SKM-1 treated with dmso at 0.1 percent for 144 hours (cell line): ENCODE measurements around the gene UNKL.
"Not testable (repeated sequence)": the region's sequence is repeated elsewhere in the genome, so short reads cannot be mapped to it uniquely, and the experiment has no call there.

Experiments used
- DNase-seq: peaks from one replicate; lab custom pipeline; 2025; ENCODE audit not compliant: unreplicated experiment; lab: John Stamatoyannopoulos, UW

Gene UNKL

DNA sequence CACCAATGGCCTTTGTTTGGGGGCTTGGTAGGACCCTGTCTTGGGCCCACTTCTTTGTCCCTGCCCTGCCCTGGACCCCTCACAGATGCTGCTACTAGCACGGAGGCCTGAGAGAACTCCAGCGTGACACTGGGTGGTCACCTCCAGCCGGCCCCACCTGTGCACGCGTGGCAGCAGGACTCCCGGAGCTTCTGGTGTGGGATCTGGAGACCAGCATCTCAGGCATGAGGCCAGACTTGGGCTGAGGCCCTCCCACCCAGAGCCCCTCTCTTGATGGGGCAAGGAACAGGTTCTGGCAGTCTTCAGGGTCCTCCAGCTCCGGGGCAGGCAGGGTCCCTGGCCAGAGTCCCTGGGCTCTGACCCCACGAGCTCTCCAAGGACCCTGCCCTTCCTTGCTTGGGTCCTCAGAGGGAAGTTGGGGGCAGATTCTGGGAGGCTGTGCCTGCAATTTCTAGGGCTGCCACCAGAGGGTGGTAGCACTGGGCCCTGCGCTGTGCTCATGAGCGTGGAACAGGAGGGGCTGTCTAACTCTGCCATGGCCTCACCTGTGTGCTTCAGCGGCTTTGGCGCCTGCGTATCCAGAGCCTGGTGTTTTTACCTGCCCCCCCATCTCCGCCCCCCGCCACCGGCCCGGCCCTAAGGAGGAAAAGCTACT lies 84.1 kb downstream of the UNKL start:
- peak; percentile 11 for DNase-seq

DNA sequence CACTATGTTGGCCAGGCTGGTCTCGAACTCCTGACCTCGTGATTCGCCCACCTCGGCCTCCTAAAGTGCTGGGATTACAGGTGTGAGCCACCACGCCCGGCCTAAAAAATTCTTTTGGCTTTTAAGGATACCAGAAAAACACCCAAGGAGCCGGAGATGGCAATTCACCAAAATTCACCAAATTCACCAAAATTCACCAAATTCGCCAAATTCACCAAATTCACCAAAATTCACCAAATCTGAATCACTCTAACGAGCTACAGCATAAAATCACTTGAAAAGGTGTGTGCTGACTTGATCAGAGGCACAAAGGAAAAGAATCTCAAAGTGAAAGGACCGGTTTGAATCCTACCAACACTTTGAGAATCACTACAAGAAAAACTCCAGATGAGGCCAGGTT lies 85.5 kb downstream of the UNKL start:
- not testable (repeated sequence) for DNase-seq

GRCh38 chr16:1328136-1328535 lies 86.4 kb downstream of the UNKL start:
- not testable (repeated sequence) for DNase-seq

DNA sequence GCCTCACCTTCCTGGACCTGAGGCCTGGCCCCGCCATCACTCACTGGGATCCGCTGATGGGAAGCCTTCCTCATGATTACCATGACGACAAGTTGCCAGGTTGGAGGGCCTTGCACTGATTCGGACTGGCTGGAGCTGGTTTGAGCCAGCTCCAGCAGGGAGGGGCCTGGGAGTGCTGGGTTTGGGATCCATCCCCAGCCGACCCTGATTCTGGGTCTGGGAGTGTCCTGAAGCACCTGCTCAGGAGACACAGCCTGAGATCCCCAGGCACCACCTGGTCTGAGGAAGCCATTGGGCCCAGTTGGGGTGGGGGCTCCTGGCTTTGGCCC lies 86.9 kb downstream of the UNKL start:
- DNase-seq = no peak

DNA sequence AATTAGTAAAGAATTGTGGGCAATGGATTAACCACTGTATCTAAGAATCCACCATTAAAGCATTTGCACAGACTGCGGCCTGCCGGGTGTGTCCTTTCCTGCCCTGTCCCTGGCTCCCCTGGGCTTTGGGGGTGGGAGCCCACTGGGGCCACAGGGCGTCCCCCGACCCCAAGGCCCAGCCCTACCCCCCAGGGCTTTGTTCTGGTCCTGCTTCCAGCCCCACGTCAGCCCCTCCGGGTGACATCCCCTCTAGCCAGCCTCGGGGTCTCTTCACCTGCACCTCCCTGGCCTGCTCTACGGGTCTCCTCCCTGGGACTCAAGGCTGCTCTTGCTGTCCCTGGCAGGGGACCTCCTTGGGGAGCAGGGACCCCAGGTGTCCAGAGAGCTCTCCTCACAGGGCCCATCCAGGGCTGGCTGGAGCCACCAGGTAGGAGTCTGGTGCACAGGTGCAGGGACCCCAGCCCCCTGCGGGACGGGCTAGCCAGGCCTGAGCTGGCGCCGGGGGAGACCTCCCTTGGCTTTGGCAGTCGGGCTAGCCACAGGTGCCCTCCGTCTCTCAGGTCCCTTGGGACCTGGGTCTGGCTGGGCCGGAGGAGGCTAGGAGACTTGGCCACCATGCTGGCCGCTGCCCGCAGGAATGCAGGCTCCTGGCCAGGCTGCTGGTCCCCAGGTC lies 87.4 kb downstream of the UNKL start:
- no peak for DNase-seq

GRCh38 chr16:1326391-1326790 lies 88.1 kb downstream of the UNKL start:
- no peak for DNase-seq

- no peak for DNase-seq
Observed at GRCh38 chr16:1325673-1326371, 88.7 kb downstream of the UNKL start.

DNA sequence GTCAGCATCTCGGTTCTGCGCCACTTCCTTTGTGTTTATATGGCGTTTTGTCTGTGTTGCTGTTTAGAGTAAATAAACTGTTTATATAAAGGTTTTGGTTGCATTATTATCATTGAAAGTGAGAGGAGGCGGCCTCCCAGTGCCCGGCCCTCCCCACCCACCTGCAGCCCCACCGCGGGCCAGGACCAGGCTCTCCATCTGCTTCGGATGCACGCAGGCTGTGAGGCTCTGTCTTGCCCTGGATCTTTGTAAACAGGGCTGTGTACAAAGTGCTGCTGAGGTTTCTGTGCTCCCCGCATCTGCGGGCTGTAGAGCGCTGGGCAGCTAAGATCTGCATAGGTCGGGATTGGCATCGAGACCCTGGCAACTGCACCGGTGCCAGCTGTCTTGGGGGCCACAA lies 89.2 kb downstream of the UNKL start:
- no peak for DNase-seq

GRCh38 chr16:1324286-1324826 lies 90.1 kb downstream of the UNKL start:
- DNase-seq = no peak

- no peak for DNase-seq
Observed at GRCh38 chr16:1323296-1324239, 90.9 kb downstream of the UNKL start.

DNA sequence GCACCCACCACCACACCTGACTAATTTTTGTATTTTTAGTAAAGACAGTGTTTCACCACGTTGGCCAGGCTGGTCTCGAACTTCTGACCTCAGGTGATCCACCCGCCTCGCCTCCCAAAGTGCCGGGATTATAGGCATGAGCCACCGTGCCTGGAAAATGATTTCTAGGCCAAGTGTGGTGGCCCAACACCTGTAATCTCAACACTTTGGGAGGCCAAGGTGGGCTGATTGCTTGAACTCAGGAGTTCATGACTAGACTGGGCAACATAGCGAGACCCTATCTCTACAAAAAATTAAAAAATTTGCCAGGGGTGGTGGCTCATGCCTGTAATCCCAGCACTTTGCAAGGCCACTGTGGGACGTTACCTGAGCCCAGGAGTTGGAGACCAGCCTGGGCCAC lies 92.1 kb downstream of the UNKL start:
- no peak for DNase-seq

DNA sequence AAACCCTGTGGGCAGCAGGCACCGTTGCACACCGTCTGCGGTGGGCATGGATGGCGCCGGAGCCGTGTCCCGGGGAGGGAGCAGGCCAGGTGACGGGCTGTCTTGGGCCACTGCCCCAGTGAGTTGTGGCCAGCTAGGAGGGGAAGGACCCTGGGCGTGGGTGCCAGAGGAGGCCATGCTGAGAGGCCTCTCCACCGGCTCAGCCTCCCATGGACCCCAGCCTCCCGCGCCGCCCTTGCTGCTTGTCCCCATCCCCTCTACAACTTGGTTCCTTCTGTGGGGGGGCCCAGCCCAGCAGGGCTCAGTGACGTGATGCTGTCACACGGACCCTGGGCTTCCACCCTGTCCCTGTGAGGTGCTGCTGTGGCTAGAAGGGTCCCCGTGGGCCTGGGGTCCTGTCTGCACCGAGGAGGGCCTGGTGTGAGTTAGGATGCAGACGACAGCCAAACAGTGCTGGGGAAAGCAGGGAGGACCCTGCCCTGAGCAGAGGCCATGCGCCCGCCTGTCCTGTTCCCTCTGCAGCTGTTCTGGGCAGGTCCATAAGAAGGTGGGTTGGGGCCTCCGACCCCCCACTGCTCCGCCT lies 93.8 kb downstream of the UNKL start:
- DNase-seq = no peak

- DNase-seq = no peak
Observed at GRCh38 chr16:1320097-1320496, 94.4 kb downstream of the UNKL start.

- no peak for DNase-seq
Observed at GRCh38 chr16:1319041-1319440, 95.5 kb downstream of the UNKL start.

DNA sequence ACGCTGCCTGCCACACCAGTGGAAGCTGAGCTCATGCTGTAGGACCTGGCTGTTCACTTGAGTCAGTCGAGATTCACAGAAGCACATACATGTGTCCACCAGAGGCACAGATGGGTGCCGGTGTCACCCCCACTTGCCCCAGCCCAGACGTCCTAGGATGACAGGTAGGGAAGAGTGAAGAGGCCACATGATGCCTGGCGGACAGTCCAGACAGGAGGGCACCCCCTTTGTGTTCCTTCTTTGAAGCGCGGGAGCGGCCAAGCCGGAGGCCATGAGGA lies 96.3 kb downstream of the UNKL start:
- no peak for DNase-seq

DNA sequence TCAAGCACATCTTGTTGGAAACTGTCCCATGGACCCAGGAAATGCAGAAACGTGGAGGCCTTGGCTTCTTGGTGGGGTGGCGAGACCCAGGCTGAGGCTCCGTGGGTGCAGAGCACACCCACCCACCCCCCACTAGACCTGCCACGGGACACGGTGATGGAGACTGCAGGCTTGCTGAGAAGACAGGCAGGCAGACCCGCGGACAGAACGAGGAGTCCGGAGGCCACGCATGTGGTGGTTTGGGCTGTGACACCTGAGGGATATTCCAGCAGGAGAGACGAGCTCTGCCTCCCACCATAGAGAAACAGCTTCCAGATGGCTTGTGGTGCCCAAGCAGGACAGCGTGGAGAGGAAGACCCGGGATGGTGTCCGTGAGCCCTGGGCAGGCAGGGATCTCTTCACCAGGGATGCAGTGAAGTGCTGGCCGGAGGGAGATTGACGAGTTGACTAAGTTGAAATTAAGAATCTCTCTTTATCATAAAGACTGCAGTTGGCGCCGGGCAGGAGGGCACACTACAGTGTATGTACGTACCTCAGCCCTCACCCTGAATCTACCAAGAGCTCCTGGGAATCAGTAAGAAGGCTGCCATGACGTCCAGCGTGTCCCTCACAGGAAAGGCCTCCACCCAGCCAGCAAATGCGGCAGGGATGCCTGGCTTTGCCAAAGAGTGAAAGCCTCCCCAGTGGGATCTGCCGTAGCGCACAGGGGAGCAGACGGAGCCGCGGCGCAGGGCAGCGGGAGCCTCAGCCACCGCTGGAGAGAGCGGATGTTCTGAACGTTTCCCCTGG lies 96.8 kb downstream of the UNKL start:
- DNase-seq = no peak

DNA sequence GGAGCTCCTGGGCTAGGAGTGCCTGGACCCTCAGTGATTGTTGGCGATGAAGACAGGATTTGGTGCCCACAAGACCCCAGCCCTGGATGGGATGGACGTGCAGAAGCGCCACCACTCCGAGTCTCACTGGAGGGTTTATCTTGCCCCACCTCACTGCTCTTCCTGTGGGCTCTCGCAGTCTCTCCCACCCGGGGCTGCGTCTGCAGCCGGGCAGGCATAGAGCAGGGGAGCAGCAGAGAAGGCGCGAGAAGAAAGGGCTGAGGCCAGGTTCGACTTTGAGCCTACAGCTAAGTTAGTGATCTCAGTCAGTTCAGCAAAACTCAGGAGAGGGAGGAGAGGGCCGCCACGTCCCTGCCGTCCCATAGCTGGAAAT lies 98.5 kb downstream of the UNKL start:
- DNase-seq = no peak

- no peak for DNase-seq
Observed at GRCh38 chr16:1315081-1316032, 99.1 kb downstream of the UNKL start.

- no peak for DNase-seq
Observed at GRCh38 chr16:1314399-1315068, 100.0 kb downstream of the UNKL start.
